Uterus (tissue), 4 donors: ENCODE data around the gene ZFAND3. TPM values are rescaled to one million over a fixed set of nuclear protein-coding genes. Genes with fewer than 3 reads are reported as not detected.

Experiments
- DNase-seq, 2 donors: peaks; one replicate each; pipeline ENCODE4 v3.0.0-alpha.2; 2019 to 2020
- H3K27ac ChIP-seq, 2 donors: fragments of 200-600 bp; sonication (generic); 1 replicate in 1 of 2; 2 replicates in 1 of 2; pipeline ENCODE4 v1.5.1; 2016 to 2018
- H3K27me3 ChIP-seq, 2 donors: fragments of 200-600 bp; sonication (generic); one replicate each; pipeline ENCODE4 v1.5.1; 2018 to 2019; ENCODE audit warnings: control low read depth in 1 of 2
- H3K36me3 ChIP-seq, 2 donors: fragments of 200-600 bp; sonication (generic); one replicate each; pipeline ENCODE4 v1.5.1; 2019; ENCODE audit warnings: control low read depth in 1 of 2
- H3K4me1 ChIP-seq, 2 donors: fragments of 200-600 bp; sonication (generic); one replicate each; pipeline ENCODE4 v1.5.1; 2018 to 2019; ENCODE audit warnings: control low read depth in 1 of 2
- H3K4me3 ChIP-seq, 2 donors: fragments of 200-600 bp; sonication (generic); 1 replicate in 1 of 2; 2 replicates in 1 of 2; pipeline ENCODE4 v1.5.1; 2018 to 2019; ENCODE audit warnings: mild to moderate bottlenecking in 1 of 2
- H3K9me3 ChIP-seq, 2 donors: fragments of 200-600 bp; sonication (generic); one replicate each; pipeline ENCODE4 v1.5.1; 2019; ENCODE audit warnings: control low read depth in 1 of 2
- CTCF ChIP-seq, 4 experiments: fragments of 200-600 bp in 2 of 4; fragments of 450-650 bp in 2 of 4; sonication (generic) in 2 of 4; IDR thresholded peaks; one replicate each; pipeline ENCODE4 v1.5.1; 2016 to 2019; ENCODE audit warnings: antibody characterized with exemption in 4 of 4, mild to moderate bottlenecking in 2 of 4, moderate library complexity in 1 of 4
- POLR2A ChIP-seq, 2 donors: fragments of 450-650 bp; IDR thresholded peaks; one replicate each; pipeline ENCODE4 v1.6.1; 2016; ENCODE audit warnings: antibody characterized with exemption in 2 of 2, mild to moderate bottlenecking in 1 of 2, moderate library complexity in 1 of 2
- intact Hi-C: fragments of 100-400 bp; cut with DNase I; formaldehyde crosslinking; loops from one replicate; pipeline ENCODE4 v1.15.1; 2023; ENCODE audit warnings: low total_unique reads
- total RNA-seq, 4 donors: library from RNA; depleted of rRNA in 3 of 4; stranded (reverse); fragments of >200 nt in 3 of 4; gene quantifications; one replicate each; pipeline versions ENCODE4 v1.1.0 to v1.2.4, GENCODE V29; 2014 to 2023
- donor health status: DM: yes; HTN: yes; CAD: no.

ZFAND3 gene
- total RNA-seq, 4 donors from 2014 or later = 5.0 to 81.9 (median 54.6) TPM

- no peak for DNase-seq
- H3K36me3 ChIP-seq = no peaks in the 10 kb centered on the region
- H3K4me1 ChIP-seq = no peaks in the 10 kb centered on the region
- no peak overlapping the region for H3K27ac ChIP-seq
- H3K4me3 ChIP-seq = no peak overlapping the region
- H3K27me3 ChIP-seq = no peaks in the 10 kb centered on the region
- H3K9me3 ChIP-seq = no peaks in the 10 kb centered on the region
- TF ChIP-seq POLR2A (IDR thresholded peaks at IDR 0.05) = no peak
- TF ChIP-seq CTCF (IDR thresholded peaks at IDR 0.05) = no peak
- intact Hi-C loops = no loop called here
These were observed 158.2 kb downstream of the ZFAND3 start for GRCh38 chr6:37977715-37978114.

DNA sequence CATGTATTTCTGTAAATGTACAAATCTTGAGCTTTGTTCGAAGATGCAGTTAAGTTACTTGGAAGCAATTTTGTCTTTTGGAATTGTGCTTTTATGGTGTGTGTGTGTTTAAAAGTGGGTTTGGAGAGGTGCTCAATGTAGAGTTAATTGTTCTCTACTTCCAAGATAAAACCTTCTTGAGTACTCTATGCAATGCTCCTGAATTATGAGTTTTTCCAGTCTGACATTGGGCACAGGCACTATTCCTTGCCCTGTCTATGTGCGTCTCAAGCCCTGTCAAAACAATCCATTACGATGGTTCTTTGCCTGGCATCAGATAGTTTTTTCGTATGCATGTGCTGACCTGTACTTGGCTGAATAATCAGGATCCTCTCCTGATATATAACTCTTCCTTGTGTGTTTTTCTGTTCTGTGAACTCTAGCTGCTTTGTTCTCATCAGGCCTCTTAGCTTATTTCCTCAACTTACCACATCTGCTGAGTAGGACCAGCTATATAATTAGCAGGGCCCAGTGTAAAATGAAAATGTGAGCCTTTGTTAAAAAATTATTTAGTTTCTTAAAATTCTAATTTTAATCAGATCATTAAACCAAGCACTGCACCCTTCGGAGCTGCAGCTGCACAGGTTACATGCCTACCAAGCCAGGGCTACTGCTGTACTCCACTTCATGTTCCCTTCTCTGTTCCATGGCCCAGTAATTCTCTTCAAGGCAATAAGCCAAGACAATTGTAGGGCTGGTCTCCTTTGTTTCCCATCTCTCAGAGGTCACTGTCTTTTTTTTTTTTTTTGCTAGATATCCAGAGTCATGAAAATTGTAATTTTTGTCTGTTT, 160.1 kb downstream of the ZFAND3 start:
- Histone ChIP-seq H3K4me3 (no peak overlapping the region), H3K27ac (no peak overlapping the region), H3K27me3 (no peaks in the 10 kb centered on the region), H3K9me3 (no peaks in the 10 kb centered on the region), H3K36me3 (no peaks in the 10 kb centered on the region), H3K4me1 (no peaks in the 10 kb centered on the region)
- TF ChIP-seq CTCF (IDR thresholded peaks at IDR 0.05) = no peak
- no peak for TF ChIP-seq POLR2A (IDR thresholded peaks at IDR 0.05)
- no peak for DNase-seq
- intact Hi-C loops = no loop called here

DNA sequence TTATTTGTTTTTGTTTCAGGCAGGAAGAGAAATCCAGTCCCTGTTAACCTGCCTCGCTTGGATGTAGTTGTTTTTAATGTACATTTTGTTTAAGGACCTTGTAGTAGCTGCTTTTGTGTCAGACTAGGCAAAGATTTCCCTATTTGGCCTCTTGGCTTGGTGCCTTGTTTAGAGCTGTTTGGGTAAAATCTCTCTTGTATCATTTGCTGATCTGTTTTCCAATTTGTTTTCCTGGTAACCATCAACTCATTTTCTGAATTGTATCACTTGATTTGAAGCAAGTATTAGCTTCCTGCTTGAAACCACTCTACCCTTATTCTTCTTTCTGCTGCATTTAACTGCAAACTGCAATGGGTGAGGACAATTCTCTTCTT, 160.7 kb downstream of the ZFAND3 start:
- Histone ChIP-seq H3K9me3 (no peaks in the 10 kb centered on the region), H3K27ac (no peak overlapping the region), H3K36me3 (no peaks in the 10 kb centered on the region), H3K4me1 (no peaks in the 10 kb centered on the region), H3K27me3 (no peaks in the 10 kb centered on the region), H3K4me3 (no peak overlapping the region)
- no peak for DNase-seq
- TF ChIP-seq POLR2A (IDR thresholded peaks at IDR 0.05) (no peak), CTCF (IDR thresholded peaks at IDR 0.05) (no peak)
- intact Hi-C loops = no loop called here

DNA sequence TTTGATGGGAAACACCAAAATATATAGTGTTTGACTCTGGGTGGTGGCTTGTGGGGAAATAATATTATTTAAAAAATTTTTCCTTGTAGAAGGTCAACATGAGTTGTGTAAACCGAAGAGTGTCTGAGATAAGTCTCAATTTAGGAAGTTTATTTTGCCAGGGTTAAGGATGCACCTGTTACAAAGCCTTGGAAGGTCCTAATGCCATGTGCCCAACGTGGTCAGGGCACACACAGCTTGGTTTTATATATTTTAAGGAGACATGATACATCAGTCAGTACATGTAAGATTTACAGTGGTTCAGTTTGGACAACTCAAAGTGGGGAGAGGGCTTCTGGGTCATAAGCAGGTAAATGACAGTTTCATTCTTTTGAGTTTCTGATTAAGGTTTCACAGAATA, 162.1 kb downstream of the ZFAND3 start:
- intact Hi-C loops = no loop called here
- Histone ChIP-seq H3K27ac (no peak overlapping the region), H3K4me1 (no peaks in the 10 kb centered on the region), H3K27me3 (no peaks in the 10 kb centered on the region), H3K36me3 (no peaks in the 10 kb centered on the region), H3K9me3 (no peaks in the 10 kb centered on the region), H3K4me3 (no peak overlapping the region)
- no peak for TF ChIP-seq CTCF (IDR thresholded peaks at IDR 0.05)
- no peak for TF ChIP-seq POLR2A (IDR thresholded peaks at IDR 0.05)
- no peak for DNase-seq

DNA sequence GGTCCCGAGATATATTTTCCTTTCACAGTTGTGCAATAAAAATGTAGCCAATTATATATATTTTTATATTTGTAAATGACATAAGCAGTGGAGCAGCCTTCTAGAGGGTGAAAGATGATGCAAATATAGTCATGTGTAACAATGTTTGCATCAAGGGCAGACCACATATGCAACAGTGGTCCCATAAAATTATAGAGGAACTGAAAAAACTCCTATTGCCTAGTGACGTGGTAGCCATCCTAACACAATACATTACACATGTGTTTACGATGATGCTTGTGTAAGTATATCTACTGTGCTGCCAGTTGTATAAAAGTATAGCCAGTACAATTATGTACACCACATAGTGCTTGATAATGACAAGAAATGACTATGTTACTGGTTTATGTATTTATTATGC, 162.8 kb downstream of the ZFAND3 start:
- no peaks in the 10 kb centered on the region for H3K36me3 ChIP-seq
- H3K4me3 ChIP-seq = no peak overlapping the region
- intact Hi-C loops = no loop called here
- TF ChIP-seq POLR2A (IDR thresholded peaks at IDR 0.05) = no peak
- no peak for TF ChIP-seq CTCF (IDR thresholded peaks at IDR 0.05)
- DNase-seq = no peak
- H3K4me1 ChIP-seq = no peaks in the 10 kb centered on the region
- H3K27ac ChIP-seq = no peak overlapping the region
- no peaks in the 10 kb centered on the region for H3K27me3 ChIP-seq
- H3K9me3 ChIP-seq = no peaks in the 10 kb centered on the region
